GM10847 (cell line): ENCODE measurements around the gene NOL9.

ENCODE experiments used
- POLR2A ChIP-seq: IDR thresholded peaks from 2 replicates; pipeline ENCODE4 v1.6.1; 2011; ENCODE audit not compliant: insufficient read length; ENCODE audit errors: extremely low read depth

NOL9 gene

DNA sequence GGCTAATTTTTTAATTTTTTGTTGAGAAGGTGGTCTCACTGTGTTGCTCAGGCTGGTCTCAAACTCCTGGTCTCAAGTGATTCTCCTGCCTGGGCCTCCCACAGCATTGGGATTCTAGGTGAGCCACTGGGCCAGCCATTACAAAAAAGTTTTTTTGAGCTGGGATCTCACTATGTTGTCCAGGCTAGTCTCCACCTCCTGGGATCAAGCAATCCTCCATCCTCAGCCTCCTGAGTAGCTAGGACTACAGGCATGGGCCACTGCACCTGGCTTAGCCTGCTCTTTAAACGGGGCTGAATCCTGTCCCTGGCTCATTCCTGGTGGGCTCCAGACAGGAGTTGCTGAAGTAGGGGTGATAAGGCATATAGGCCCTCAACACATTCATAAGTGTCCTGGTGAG is 3.3 kb upstream of the NOL9 start:
- TF ChIP-seq POLR2A = no peak

DNA sequence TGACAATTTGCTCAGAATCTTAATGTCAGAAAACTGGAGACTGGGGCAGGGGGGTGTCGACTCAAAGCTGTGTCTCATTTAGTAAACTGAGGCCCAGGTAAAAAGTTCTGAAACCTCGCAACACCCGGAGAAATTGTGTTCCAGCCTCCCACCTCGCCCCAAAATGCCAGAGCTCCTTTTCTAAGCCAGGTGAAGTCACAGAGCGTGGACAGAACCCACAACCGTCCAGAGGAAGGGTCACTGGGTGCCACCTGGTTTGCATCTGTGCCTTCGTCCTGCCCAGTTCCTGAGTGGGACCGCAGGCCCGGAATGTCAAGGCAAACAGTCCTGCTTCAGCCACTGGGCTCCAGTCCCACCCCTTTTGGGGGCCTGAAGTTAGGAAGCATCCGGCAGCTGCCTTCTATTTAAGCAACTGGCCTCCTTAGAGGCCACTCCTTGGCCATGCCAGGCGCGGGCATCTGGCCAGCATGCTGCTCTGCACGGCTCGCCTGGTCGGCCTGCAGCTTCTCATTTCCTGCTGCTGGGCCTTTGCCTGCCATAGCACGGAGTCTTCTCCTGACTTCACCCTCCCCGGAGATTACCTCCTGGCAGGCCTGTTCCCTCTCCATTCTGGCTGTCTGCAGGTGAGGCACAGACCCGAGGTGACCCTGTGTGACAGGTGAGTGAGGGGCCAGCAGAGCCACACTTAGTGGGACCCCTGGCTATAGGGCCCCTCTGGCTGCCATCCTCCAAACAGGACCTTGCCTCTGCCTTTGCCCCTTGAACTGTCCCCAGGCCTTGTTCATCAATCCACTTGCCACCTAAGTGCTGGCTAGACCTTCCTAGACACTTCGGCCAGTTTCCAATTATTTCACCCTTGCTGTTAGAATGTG is 830 bp upstream of the NOL9 start, which contains the start of gene TAS1R1:
TAS1R1 (plus strand) TSS at position 401 of the 872 bp plus-strand sequence; CDS start at position 468, 67 bp downstream.
- TF ChIP-seq POLR2A = no peak

DNA sequence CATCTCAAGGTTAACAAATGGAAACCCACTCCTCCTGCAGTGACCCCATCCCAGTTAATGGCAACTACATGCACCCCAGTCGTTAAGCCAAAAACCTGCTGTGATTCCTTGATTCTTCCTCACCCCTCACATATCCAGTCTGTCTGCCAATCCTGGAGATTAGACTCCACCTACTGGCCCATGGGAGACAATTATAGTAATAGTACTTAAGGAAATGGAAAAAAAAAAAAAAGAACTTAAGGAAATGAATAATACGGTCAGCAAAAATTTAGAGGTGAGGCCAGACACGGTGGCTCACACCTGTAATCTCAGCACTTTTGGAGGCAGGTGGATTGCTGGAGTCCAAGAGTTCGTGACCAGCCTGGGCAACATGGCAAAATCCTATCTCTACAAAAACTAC is 7.0 kb downstream of the NOL9 start:
- TF ChIP-seq POLR2A = no peak

DNA sequence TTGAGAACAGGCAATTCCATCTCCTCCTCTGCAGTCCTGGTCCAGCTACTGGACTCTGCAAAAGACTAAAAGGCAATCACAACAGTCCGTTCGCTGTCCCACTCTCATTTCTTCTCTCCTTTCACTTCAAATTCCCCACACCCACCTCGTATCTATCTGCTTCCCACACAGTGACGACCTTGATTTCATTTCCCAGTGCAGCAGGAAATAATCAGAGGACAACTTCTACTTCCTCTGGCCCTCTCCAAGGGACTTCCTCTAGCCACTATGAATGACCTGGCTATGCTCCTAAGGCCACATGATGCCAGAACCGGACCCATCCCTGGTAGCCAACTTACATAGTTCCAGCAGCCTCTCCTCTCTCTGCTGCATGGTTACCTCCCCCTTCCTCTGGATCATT is 8.0 kb downstream of the NOL9 start:
- no peak for TF ChIP-seq POLR2A

DNA sequence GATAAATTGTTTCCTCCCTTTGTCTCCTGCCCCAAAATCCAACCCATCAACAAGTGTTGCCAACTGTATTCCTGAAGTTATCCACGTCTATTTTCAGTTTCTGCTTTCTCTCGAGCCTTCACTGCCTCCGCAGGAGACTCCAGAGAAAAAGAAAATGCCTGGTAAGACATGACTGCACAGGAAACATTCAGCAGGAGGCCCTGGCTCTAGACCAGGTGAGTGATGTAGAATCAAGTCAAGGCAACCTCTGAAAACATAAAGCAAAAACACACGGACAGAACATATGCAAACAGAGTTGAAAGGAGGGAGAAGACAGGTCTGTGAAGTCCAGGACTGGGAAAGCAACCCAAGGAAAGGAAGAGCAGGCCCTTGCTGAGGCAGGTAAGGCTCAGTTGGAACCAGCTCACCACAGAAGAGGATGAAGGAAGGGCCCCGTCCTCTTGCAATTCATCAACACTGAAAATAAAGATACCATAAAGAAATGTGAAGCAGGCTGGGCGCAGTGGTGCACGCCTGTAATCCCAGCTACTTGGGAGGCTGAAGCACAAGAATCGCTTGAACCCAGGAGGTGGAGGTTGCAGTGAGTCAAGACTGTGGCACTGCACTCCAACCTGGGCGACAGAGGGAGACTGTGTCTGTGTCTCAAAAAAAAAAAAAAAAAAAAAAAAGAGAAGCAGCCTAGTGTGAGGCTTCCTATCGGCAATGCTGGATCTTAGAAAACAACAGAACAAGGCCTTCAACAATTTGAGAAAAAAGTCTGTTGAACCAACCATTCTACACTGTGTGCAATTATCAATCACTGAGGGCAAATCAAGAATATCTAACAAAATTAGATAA is 8.8 kb downstream of the NOL9 start:
- TF ChIP-seq POLR2A = no peak

DNA sequence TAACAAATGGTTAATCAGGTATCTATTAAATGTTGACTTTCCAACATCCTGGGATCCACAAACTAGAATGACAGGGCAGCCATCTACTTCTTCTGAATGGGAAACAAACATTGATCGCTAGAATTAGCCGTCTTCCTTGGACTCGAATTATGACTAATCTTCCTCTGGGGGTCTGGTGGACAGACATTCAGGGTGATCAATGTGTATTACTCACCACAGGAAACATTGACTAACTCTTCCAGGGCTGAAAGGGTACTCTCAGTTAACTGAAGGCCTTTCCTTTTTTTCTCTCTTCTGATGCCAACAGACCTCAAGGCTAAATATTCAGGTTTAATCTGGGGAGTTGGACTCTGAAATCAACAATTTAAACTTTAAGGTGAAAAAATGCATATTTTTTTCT is 9.5 kb downstream of the NOL9 start:
- no peak for TF ChIP-seq POLR2A

DNA sequence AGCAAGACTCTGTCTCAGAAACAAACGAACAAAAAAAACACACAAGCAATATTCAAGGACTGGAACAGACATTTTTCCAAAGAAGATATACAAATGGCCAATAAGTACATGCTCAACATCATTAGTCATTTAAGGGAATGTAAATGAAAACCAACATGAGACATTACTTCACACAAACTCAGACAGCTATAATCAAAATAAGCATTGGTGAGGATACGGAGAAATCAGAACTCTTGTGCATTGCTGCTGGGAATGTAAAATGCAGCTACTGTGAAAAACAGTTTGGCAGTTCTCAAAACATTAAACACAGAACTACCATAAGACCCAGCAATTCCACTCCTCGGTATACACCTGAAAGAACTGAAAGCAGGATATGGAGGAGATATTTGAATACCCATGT is 15.4 kb downstream of the NOL9 start:
- no peak for TF ChIP-seq POLR2A

DNA sequence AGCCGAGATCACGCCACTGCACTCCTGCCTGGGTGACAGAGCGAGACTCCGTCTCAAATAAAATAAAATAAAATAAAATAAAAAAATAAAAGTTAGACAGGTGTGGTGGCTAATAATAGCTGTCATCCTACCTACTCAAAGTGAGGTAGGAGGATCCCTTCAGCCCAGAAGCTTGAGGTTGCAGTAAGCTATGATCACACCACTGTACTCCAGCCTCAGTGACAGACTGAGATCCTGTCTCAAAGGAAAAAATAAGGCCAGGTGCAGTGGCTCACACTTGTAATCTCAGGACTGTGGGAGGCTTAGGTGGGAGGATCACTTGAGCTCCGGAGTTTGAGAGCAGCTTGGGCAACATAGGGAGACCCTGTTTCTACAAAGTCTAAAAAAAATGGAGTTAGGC is 18.0 kb downstream of the NOL9 start:
- no peak for TF ChIP-seq POLR2A

DNA sequence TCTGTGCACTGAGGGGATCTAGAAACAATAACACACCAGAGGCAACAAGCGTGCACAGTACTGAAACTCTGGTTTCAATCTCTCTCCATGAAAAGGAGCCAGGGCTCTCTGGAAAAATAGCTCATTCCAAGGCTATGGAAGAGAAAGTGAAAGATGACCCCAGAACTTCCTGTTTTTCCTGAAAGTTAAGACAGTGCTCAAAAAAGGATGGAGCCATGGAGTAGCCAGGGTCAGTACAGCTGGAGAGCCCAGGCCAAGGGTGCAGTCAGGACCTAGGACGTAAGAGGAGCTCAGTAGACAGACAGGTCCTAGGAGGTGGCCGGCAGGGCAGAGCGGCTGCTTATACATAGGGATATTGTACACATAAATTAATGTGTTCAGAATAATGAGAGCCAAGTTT is 19.1 kb downstream of the NOL9 start:
- no peak for TF ChIP-seq POLR2A

DNA sequence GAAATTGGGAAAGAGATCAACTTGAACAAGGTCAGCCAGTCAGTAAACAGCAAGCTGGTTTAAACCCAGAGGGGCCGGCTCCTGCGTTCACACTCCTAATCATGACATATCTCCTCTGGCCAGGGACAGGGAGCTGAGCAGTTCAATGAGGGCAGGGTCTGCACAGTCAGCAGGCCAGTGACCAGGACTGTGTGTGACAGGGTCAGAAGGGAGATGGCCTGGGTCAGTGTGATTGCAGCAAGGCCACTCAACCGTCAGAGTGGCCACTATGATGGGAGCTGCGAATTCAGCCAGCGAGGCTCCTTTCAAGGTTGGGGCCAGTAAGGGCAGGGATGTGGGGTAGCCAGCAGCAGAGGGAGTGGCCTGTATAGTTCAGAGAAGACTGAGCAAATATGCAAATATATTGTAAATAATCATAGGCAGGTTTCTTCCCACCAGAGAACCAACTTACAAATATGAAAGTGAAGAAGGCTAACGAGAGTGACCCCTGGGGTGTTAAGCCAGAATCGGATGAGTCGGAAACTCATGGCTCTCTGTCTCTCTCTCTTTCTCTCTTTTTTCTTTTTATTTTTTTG is 20.0 kb downstream of the NOL9 start:
- no peak for TF ChIP-seq POLR2A

DNA sequence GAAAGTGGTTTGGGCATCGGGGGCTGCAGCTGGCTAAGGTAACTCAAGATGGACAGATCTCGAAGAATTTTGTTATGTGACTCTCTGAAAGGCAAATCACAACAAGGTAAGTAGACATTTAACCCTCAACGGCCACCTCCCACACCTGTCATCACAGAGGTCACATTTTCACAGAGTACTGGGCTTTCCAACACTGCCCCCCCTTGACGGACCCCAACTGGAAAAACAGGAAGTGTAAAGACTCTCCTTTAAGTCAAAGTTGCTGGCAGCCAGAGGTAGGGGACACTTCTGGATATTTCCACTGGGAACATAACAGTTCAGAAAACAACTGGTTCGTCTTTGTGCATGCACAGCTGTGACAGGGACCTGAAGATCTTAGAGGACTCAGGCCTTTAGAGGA is 22.3 kb downstream of the NOL9 start:
- no peak for TF ChIP-seq POLR2A

DNA sequence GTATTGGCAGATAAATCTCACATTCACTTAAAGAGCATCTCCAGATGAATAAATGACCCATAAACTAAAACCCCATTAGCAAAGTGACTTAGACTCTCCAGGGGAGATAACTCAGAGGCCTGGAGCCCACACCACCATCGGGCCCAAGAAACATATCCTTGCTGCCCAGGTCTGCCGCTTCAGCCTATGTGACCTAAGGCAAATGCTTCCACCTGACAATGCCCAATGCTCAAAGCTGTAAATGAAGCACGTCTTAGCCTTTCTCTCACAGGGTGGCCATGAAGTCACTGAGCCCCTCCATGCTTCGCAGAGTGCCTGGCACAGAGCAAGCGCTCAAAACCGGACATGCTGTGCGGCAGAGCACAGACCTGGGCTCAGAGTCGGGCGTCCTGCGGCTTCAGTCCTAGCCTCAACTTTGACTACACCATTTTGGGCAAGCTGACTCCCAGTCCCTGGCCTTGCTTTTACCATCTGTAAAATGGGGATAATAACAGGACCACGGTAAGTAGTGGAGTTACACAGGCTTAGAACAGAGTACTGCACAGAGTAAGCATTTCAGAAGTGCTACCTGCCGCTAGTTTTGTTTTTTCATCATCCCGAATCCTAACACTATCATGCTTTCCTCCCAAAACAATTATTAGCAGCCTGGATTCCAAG is 23.7 kb downstream of the NOL9 start:
- TF ChIP-seq POLR2A = no peak

DNA sequence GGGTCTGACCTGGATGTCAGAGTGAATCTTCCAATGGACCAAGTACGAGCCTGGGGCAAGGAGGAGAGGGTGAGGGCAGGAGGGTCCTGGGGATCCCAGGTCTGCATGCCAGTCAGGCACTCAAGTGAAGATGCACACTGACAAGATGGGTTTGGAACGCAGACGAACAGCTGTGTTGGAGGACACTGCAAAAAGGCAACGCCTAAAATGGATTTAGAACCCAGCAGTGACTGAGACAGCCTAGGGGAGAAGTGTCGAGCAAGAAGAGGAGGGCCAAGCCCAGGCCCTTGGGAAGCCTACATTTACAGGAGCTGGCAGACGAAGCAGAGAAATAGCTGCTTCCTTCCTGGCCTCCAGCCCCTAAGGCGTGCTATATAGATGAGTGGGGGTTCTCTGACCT is 25.8 kb downstream of the NOL9 start:
- no peak for TF ChIP-seq POLR2A

DNA sequence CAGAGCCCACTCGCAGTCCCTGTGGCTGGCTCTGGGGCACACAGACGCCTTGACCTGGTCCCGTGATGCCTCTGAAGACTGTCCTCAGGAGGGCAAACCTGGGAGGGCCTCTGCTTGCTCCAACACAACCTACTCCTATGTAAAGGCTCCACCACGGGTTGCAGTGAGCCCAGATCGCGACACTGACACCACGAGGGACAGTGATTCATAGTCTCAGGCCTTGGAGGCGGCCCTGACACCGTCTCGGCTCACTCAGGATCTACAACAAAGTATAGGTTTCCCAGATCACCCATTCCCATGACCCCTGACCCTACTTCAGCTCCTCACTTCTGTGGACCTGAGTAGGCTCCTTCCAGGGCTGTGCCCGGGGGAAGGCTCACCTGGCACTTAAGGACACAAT is 28.0 kb downstream of the NOL9 start:
- TF ChIP-seq POLR2A = no peak

DNA sequence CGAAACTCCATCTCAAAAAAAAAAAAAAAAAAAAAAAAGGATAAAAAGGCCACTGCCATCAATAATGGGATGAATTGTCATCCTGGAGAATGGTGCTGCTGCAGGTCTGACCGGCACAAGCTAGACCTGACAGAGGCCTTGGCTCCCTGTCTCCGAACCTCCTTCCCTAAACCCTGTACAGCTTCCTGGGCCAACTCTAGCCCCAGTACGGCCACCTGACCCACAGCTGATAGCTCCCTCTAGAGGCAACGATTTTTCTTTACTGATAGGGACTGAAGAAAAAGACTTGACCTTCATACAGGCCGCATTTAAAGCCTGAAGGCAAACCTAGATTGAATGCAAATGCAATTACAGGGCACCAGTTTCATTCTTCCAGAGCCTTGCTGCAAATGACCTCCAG is 30.7 kb downstream of the NOL9 start:
- TF ChIP-seq POLR2A = no peak
